Measurements from ENCODE around the gene HSPH1. TPM values are rescaled to one million over a fixed set of nuclear protein-coding genes. Genes with fewer than 3 reads are reported as not detected.

Gene HSPH1
- total and polyA plus RNA-seq, 4 donors: 11.0 to 30.3 (median 20.3) TPM

GRCh38 chr13:31119526-31119925 is 42.2 kb downstream of the HSPH1 start:
- Histone ChIP-seq H3K36me3 (ENCODE audit: control insufficient read depth in 4 of 4, insufficient read depth in 3 of 4, low read depth in 1 of 4, low read length in 3 of 4) (no peaks in the 10 kb centered on the region), H3K9ac (ENCODE audit: low read depth in 1 of 2, low read length in 2 of 2) (no peak overlapping the region), H3K27me3 (ENCODE audit: control insufficient read depth in 4 of 4, insufficient read depth in 4 of 4, low read length in 3 of 4) (no peaks in the 10 kb centered on the region), H3K9me3 (ENCODE audit: control insufficient read depth in 4 of 4, low read length in 3 of 4) (no peaks in the 10 kb centered on the region), H3K4me3 (ENCODE audit: low read depth in 1 of 3, low read length in 3 of 3) (no peak overlapping the region), H3K27ac (ENCODE audit: low read depth in 1 of 2, low read length in 2 of 2) (no peak overlapping the region), H3K4me1 (ENCODE audit: control insufficient read depth in 4 of 4, insufficient read depth in 4 of 4, low read length in 3 of 4) (no peaks in the 10 kb centered on the region)
- DNase-seq (ENCODE audit: low spot score): peak; percentile 1
- TF ChIP-seq SP1 (IDR thresholded peaks at IDR 0.05): no peak
- TF ChIP-seq CTCF (IDR thresholded peaks at IDR 0.05; ENCODE audit: low read depth, low read length, missing input control): no peak
- WGBS: 75% methylated on average over 10 of the region's 10 CpGs

- Histone ChIP-seq H3K36me3 (ENCODE audit: control insufficient read depth in 4 of 4, insufficient read depth in 3 of 4, low read depth in 1 of 4, low read length in 3 of 4) (no peaks in the 10 kb centered on the region), H3K4me3 (ENCODE audit: low read depth in 1 of 3, low read length in 3 of 3) (no peak overlapping the region), H3K27ac (ENCODE audit: low read depth in 1 of 2, low read length in 2 of 2) (no peak overlapping the region), H3K9me3 (ENCODE audit: control insufficient read depth in 4 of 4, low read length in 3 of 4) (no peaks in the 10 kb centered on the region), H3K4me1 (ENCODE audit: control insufficient read depth in 4 of 4, insufficient read depth in 4 of 4, low read length in 3 of 4) (no peaks in the 10 kb centered on the region), H3K27me3 (ENCODE audit: control insufficient read depth in 4 of 4, insufficient read depth in 4 of 4, low read length in 3 of 4) (no peaks in the 10 kb centered on the region), H3K9ac (ENCODE audit: low read depth in 1 of 2, low read length in 2 of 2) (no peak overlapping the region)
- DNase-seq (ENCODE audit: low spot score): no peak
- 85% methylated on average over 4 of the region's 4 CpGs for WGBS
- TF ChIP-seq FOXA1 (IDR thresholded peaks at IDR 0.05): no peak
- TF ChIP-seq TAF1 (conservative IDR thresholded peaks at IDR 0.05): no peak
- TF ChIP-seq REST (IDR thresholded peaks at IDR 0.05): no peak
- TF ChIP-seq CTCF (IDR thresholded peaks at IDR 0.05; ENCODE audit: low read depth, low read length, missing input control): no peak
- TF ChIP-seq HNF4G (IDR thresholded peaks at IDR 0.05): no peak
- no peak for TF ChIP-seq EGR1 (IDR thresholded peaks at IDR 0.05; ENCODE audit: low read depth in 2 of 2)
- no peak for TF ChIP-seq JUND (IDR thresholded peaks at IDR 0.05)
- no peak for TF ChIP-seq MAX (IDR thresholded peaks at IDR 0.05)
- TF ChIP-seq ZBTB33 (IDR thresholded peaks at IDR 0.05): no peak
- TF ChIP-seq RAD21 (IDR thresholded peaks at IDR 0.05): no peak
- no peak for TF ChIP-seq YY1 (IDR thresholded peaks at IDR 0.05)
- TF ChIP-seq NR2F2 (IDR thresholded peaks at IDR 0.05): no peak
- no peak for TF ChIP-seq RXRA (IDR thresholded peaks at IDR 0.05)
- no peak for TF ChIP-seq ATF3 (IDR thresholded peaks at IDR 0.05)
Observed at GRCh38 chr13:31116224-31116623, 45.5 kb downstream of the HSPH1 start.
